NOMO-1 treated with dmso at 0.1 percent for 144 hours (cell line): Measurements from ENCODE around the gene CYFIP1.

Source experiments
- DNase-seq: peaks from one replicate; lab custom pipeline; 2025; ENCODE audit not compliant: unreplicated experiment; lab: John Stamatoyannopoulos, UW

The CYFIP1 gene

GRCh38 chr15:22823495-22824128 is 156.6 kb downstream of the CYFIP1 start:
- DNase-seq: no peak

- no peak for DNase-seq
Observed at GRCh38 chr15:22819651-22820050, 160.5 kb downstream of the CYFIP1 start.
